CD4-positive, alpha-beta T cell treated with Interleukin-4 for 4 hours (primary cell): ENCODE results near the gene COL8A2.
A peak's percentile ranks its signal among the peaks of the same experiment; 100 is the strongest.

Source experiments
- DNase-seq: peaks from one replicate; pipeline ENCODE4 v3.0.0-alpha.2; 2020

Gene COL8A2

DNA sequence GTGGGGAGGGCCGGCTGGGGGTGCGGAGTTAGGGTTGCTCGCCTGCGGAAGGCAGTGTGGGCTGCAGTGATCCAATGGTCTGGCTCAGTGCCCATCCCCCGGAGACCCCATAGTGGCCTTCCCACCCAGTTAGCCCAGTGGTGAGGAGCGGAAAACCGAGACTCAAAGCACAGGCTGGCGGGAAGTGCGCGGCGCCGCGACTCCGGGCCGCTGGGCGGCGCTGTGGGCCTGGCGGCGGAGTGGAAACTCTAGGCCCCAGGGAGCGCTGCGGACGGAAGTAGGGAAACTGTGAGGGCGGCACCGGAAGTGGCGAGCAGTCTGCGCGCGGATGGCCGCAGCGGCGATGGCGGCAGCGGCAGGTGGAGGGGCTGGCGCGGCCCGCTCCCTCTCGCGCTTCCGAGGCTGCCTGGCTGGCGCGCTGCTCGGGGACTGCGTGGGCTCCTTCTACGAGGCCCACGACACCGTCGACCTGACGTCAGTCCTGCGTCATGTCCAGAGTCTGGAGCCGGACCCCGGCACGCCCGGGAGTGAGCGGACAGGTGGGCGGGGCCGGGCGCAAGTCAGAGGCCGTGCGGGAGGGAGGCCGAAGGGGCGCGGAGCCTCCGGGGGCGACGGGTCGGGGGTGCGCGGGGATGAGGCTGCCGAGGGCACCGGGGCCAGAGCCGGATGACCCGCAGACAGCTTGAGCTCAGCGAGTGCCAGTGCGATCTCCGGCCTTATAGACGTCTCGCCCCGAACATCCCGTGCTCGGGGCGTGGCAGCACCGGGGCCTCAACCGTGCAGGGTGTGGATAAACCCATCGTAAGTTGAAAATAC, 36.2 kb downstream of the COL8A2 start, which contains the start of gene ADPRS:
Gene ADPRS (plus strand): TSS at position 316 of the 816 bp plus-strand sequence. CDS start 13 bp downstream, at position 329.
- peak; percentile 89 for DNase-seq

DNA sequence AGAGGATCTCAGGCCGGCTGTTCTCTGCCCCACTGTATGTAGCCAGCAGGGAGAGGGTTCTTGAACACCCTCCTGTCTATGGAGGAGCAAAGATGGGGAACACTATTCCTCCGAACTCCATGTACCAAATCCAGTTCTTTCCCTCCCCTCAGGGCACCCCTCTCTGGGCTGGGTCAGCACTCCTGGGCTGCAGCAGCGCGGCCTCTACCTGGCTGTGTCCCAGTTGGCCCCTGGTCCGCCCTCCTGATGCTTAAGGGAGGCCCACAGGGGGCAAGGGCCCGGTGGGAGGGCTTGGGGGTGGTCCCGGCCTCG, 36.8 kb downstream of the COL8A2 start:
- no peak for DNase-seq

DNA sequence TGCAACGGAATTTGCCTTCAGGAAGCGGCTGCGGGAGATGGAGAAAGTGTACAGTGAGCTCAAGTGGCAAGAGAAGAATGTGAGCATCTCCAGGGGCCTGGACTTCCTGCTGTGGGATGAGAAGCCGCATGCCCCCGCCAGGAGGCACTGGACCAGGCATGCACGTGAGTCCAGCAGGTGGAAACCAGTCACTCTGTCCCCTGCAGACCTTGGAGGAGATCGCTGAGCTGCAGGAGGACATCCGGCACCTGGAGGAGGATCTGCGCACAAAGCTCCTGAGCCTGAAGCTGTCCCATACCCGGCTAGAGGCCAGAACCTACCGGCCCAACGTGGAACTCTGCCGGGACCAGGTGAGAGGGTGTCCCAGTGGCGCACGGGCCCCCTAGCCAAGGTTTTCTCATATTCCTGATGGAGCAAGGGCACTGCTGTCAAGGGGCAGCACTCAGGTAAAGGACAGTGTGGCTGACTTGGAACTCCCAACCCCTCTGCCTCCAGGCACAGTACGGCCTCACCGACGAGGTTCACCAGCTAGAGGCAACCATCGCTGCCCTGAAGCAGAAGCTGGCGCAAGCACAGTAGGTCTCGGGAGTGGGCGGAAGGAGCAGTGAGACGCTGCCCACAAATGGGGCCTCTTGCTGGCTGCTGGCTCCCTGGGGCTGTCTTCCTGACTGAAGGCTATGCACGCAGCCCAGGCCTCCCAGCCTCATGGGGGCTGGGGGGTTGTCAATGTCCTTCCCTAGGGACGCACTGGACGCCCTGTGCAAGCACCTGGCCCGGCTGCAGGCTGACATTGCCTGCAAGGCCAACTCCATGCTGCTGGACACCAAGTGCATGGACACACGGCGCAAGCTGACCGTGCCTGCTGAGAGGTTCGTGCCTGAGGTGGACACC, 37.5 kb downstream of the COL8A2 start:
- DNase-seq, result no peak

DNA sequence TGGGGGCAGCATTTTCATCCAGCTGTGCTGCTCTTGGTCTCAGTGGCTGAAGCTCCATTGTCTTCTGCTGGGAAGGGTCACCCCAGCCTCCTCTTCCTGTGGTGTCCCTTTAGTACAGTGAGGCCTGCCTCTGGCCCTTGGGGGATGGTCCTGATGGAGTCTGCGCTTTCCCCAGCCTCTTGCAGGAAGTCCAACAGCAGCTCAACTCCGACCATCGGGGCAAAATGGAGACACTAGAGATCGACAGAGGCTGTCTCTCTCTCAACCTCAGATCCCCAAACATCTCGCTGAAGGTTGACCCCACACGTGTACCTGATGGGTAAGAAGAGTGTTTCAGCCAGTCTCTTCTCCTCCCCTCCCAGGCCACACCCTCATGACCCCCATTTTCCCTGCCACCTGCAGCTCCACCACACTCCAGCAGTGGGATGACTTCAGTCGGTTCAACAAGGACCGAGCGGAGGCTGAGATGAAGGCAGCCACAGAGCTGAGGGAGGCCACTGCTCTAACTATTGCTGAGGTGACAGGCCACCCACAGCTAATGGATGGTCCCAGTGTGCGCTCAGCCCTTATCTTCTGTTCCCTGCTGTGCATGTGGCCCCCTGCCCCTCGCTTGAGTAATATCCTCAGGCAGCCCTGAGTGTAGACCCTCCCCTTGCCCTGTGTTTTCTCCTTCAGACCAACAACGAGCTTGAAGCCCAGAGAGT, 38.3 kb downstream of the COL8A2 start:
- DNase-seq, result no peak

DNA sequence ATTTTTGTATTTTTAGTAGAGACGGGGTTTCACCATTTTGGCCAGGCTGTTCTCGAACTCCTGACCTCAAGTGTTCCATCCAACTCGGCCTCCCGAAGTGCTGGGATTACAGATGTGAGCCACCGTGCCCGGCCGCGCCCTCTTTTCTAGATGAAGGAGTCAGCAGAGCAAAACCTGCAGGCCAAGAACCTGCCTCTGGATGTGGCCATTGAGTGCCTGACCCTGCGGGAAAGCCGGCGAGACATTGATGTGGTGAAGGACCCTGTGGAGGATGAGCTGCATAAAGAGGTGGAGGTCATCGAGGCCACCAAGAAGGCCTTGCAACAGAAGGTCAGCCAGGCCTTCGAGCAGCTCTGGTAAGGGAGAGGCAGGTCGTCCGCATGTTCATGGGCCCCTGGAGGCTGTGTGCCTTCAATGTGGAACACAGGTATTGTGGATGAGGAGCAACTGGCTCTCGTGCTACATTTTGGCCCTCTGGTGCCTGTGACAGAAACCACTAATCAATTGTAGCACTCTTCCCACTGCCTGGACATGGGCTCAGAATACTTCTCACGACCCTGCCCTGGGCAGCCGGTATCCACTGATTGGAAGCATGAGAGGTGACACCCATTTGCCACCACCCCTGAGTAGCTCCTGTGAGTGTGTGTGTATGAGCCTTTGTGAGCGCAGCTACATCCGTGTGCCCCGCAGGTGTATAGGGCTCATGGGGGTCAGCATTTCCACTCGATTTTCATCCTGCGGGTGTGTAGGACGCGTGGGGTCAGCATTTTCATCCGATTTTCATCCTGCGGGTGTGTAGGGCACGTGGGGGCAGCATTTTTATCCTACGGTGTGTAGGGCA, 39.1 kb downstream of the COL8A2 start:
- no peak for DNase-seq

DNA sequence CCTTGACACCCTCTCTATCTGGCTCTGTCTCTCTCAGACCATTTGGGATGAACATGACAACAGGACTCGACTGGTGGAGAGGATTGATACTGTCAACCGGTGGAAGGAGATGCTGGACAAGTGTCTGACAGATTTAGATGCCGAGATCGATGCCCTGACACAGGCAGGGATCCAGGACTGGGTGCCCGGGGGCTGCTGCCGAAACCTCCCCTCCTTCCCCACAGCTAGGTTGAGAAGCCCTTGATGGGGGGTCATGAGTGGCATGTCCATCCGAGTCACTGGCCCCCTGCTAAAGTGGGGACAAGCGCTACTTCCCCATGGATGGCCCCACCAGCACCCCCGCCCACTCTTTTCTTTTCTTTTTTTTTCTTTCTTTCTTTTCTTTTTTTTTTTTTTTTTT, 39.9 kb downstream of the COL8A2 start:
- DNase-seq, result no peak

DNA sequence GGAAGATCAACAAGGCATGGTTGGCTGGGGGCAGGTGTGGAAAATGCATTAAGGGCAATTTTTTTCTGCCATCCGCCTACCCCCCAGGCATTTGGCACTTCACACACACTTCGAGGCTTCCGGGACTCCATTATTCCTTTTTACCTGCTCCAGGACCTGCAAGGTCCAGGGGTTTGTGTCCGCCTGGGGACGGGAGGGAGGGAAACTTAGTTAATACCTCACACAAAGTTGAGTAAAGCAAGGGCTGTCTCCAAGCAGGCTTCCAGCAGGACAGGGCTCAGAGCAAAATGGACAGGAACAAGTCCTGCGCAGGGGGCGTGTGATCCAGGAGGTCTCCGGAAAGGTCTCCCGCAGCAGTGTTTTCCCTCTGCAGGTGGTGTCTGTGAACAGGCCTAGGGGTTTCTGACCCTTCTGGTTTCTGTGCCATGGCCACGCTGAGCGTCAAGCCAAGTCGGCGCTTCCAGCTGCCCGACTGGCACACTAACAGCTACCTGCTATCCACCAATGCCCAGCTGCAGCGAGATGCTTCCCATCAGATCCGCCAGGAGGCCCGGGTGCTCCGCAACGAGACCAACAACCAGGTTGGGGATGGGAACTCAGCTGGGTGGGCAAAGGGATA, 40.4 kb downstream of the COL8A2 start:
- DNase-seq, result no peak

GRCh38 chr1:36083635-36084496, 41.2 kb downstream of the COL8A2 start, which contains the start of gene TEKT2:
TEKT2 (plus strand) TSS chr1:36084094; CDS start chr1:36084922, 828 bp downstream.
- DNase-seq, result no peak

DNA sequence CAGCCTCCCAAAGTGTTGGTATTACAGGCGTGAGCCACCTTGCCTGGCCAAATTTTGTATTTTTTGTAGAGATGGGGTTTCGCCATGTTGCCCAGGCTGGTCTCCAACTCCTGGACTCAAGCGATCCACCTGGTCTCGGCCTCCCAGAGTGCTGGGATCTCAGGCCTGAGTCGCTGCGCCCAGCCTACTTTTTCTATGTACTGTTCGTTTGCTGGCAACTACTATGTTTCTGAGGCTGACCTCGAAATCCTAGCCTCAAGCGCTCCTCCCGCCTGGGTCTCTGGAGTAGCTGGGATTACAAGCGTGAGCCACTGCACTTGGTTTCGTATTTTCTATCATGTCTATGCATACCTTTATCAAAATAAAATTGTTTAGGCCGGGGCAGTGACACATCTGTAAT, 41.8 kb downstream of the COL8A2 start:
- no peak for DNase-seq

DNA sequence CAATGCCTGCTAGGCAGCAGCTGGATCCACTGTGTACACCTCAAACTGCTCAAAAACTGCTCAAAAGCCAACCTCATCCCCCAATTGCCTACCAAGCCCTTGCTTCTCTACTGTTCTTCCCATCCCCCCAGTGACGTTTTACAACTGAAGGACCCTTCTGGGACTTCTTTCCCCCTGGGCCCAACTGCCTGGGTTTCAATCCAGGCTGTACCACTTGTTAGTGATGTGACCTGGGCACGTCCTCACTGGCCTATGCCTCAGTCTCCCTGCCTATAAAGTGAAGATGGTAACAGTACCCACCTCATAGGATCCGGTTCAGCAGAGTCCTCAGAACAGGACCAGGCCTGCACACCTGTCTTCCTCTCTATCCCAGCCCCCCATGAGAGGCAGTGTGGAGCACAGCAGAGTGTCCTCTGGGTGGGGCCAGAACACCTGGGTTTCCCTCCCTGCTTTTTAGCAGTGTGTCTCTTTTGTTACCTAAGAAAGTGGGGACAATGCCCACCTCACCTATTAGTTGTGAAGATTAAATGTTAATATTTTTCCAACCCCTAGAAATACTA, 43.0 kb downstream of the COL8A2 start:
- no peak for DNase-seq

DNA sequence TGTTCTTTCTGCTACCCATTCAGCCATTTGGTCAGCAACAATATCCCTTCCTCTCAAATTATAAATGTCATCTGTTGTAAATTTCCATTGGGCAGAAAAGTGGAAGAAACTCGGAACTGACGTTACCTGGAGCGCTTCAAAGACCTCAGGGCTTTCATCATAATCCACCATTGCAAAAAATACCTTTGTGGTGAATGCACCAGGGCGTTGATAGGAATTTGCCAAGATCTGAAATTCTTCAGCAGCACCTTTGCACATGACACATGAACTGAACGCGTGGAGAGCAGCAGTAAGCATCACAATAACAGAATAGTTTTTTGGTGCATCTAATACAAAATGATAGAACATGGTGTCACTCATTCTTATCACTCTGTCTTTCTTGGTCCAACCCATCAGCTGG, 44.2 kb downstream of the COL8A2 start:
- no peak for DNase-seq

DNA sequence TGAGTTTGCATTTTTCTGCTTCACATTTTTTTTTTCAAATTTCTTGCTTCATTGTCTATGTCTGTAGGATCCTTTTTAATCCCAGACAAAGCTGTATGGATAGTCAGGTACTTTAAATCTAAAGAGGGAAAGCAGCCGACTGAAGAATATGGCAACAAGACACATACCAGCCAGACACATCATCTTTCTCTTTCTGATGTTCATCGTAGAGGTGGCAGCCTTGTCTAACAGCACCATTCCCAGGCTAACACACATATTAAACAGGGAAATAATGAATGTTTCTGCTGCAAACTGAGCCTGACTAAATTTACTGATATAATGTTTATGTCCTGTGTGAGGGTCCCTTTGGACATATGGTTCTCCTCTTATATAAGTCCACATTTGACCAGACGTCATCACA, 44.8 kb downstream of the COL8A2 start:
- no peak for DNase-seq

DNA sequence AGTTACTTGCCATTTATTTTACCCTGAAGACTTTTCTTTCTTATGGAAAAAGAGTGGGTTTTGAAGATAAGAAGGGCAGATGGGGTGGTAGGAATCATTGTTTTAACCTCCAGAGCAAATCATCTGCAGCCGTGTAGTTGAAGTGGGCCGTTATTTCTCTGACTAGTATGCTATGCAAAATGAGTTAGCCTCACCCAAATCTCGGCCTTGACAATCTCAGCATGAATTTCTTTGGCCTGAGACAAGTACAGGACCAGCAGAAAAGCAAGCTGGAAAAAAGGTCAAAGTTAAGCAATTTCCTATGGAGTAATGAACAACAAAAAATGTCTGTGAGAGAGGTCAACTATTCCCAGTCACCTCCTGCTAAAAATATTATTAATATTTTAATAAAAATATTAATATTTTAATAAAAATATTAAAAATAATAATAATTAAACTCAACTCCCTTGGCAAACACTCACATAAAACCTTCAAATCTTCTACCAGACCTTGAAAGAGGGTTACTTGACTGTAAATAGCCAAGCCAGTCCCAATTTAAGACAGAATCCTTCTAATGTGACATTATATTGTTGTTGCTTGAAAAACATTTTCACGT, 47.9 kb downstream of the COL8A2 start:
- no peak for DNase-seq

DNA sequence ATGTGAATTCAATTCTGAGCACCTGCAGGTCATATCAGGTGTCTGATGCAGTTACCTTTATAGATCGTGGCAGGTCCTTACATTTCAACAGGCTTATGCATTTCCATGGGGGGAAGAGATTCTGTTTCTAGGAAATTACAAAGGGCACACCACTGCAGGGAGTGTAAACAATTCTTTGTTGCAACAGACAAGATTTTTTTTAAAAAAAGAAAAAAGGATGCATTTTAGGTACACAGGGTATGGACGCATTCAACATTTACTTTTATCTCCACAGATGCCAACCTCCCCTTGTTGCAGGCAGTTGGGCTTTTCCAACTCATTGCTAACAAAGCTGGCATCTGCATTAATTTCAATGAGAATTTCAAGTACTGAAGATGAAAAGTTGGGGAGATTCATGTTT, 54.7 kb downstream of the COL8A2 start:
- no peak for DNase-seq

- no peak for DNase-seq
Observed at GRCh38 chr1:36068866-36069265, 56.2 kb downstream of the COL8A2 start.

- DNase-seq, result no peak
Observed at GRCh38 chr1:36067871-36068270, 57.2 kb downstream of the COL8A2 start.

DNA sequence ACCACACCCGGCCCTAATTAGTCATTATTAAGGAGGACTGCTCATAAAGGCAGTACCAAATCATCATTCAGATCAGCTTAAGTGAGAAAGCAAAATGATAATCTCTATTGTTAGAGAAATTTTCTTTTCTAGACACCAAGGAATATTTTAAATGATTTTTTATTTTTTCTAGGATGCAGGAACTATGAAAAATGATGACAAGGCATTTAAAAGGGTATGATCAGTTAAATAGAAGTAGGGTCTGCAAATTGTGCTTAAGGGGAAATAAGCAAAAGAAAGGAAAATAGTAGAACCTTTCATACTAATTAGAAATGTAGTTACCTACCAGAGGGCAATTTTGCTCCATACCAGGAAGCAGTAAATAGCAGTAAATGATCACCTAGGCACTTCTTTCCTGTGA, 62.7 kb downstream of the COL8A2 start:
- no peak for DNase-seq

DNA sequence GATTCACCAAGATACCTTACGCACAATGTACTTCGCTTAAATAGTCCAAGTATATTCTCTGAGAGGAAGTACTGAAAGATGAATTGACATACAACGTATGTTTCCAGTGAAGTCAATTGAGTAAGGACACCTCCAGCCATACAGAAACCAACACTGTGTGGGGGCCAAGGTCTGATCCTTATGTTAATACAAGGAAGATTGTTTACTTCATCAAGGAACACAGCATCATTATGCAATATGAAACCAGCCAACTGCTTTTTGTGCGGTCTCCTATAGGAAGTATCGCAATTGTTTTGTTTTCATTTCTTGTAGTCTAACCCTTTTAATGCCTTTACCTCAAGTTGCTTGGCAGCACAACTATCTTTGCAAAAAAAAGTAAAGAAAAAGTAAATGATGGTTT, 69.3 kb downstream of the COL8A2 start:
- DNase-seq, result no peak

DNA sequence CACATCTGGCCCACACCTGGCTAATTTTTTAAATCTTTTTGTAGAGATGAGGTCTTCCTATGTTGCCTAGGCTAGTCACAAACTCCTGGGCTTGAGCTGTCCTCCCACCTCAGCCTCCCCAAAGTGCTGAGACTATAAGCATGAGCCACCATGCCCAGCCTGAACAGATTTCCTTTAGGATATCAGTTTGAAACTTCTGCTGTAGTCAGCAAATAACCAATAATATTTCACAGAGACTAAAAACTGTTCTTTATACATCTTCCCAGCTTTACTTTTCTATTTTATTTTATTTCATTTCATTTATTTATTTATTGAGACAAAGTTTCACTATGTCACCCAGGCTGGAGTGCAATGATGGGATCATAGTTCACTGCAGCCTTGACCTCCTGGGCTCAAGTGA, 71.0 kb downstream of the COL8A2 start:
- no peak for DNase-seq

DNA sequence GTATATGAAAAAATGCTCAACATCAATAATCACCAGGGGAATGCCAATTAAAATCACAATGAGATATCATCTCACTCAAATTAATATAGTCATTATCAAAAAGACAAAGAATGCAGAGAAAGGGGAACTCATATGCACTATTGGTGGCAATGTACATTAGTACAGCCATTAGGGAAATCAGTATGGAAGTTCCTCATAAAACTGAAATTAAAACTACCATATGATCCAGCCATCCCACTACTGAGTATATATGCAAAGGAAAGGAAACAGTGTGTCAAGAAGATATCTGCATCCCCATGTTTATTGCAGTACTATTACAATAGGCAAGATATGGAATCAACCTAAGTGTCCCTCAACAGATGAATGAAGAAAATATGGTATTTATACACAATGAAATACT, 73.2 kb downstream of the COL8A2 start:
- DNase-seq, result no peak
